CMK (cell line): Measurements from ENCODE around the gene CABLES1.
A peak's percentile ranks its signal among the peaks of the same experiment; 100 is the strongest.

Source experiments
- DNase-seq: peaks from one replicate; pipeline ENCODE4 v3.0.0-alpha.2; 2010; ENCODE audit warnings: low read depth

The CABLES1 gene

GRCh38 chr18:23194155-23194996 is 59.1 kb downstream of the CABLES1 start:
- no peak for DNase-seq

DNA sequence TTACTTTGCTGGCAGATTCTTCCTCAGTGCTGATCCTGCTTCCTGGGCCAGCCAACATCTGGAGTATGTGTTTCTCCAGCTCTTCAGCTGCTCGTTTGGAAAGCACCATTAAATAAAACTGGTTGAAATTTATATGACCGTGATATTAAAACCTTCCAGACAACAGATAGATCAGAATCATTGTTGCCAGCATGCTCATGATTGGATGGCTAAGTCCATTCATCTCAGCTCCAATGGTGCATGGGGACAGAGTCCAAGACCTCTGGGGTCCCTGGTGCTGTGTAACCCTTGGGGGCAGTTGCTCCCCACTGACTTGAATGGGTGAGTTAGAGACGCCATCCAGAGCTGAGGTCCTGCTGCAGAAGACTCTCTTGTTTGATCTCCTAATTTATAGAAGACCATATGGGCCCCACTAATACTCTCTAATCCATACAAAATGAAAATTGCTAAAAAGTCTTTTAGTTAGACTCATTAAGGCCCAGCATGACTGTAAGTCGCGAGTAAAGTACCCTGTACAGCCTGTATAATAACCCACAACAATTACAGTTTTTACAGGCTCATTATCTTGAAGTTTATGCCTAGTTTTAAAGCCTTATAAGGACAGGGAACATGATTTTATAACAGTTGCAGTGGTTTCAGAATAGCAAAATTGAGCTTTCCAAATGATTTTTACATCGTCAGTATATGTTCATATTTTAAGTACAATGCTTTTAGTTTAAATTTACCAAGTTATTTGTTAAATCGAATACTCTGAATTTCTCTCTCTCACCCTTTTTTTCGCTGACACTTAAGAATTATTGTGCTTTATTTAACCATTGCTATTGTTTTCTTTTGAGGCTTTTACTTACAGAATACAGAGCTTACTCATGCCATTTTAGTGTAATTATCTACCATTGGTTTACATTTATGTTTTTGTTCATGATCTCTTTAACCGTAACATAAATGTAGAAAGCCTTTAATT is 60.0 kb downstream of the CABLES1 start:
- DNase-seq, result no peak

- DNase-seq, result no peak
Observed at GRCh38 chr18:23196119-23197007, 61.1 kb downstream of the CABLES1 start.

DNA sequence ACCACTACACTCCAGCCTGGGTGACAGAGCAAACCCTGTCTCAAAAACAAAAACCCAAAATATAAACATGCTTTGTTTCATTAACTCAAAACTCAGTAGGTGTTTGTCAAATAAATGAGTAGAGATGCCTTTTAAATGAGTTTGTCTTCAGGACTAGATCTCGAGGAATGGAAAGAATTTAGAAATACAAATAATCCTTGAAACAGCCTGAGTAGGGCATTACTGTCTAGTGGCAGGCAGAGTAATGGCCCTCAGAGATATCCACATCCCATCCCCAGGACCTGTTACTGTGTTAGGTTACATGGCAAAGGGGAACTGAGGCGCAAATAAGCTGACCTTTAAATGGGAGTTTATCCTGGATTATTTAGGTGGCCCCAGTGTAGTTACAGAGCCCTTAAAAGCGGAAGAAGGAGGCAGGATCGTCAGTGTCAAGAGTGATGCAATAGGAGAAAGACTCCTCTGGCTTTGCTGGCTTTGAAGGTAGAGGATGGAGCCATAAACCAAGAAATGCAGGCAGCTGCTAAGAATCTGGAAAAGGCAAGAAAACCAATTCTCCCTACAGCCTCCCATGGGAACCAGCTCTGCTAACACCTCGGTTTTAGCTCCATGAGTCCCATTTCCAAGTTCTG is 63.0 kb downstream of the CABLES1 start:
- no peak for DNase-seq

- DNase-seq, result peak; percentile 38
Observed at GRCh38 chr18:23200756-23201155, 65.5 kb downstream of the CABLES1 start.

DNA sequence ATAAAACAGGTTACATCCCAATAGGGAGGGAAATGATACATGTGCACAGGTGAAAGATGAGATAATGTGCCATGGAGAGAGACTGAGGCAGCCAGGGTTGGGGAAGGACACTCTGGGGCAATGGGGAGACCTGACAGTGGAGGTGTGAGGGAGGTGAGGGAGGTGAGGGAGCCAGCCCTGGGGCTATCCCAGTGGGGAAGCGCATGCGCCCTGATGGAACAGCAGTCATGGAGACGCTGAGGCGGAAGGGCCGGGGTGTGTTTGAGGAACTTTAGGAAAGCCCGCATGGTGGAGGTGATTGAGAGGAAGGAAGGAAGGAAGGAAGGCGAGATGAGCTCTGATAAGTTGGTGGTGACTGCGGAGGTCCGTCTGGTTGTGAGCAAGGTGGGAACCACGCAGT is 66.5 kb downstream of the CABLES1 start:
- DNase-seq, result no peak

DNA sequence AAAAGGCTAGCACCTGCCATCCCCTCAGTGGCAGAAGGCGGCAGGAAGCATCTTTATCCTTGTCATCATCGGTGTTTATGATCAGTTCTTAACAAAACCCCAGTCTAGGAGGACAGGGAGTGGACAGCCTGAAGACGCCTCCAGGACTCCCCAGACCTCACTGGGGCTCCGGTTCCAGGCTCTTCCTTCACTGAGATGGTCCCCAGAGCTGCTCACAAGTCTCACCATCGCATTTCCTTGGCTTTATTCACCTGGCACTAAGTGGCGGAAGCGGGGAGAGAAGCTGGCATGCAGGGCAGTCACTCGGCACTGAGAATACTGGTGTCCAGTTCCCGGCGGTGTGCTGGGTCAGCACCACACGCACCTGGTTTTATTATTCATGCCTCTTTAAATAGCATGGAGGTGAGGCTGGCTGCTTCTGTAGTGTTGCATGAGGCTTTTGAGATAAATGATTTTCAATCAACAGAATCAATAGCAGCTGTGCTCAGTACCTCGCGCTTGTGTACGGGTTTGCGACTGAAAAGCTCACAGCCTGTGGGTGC is 68.7 kb downstream of the CABLES1 start:
- no peak for DNase-seq

DNA sequence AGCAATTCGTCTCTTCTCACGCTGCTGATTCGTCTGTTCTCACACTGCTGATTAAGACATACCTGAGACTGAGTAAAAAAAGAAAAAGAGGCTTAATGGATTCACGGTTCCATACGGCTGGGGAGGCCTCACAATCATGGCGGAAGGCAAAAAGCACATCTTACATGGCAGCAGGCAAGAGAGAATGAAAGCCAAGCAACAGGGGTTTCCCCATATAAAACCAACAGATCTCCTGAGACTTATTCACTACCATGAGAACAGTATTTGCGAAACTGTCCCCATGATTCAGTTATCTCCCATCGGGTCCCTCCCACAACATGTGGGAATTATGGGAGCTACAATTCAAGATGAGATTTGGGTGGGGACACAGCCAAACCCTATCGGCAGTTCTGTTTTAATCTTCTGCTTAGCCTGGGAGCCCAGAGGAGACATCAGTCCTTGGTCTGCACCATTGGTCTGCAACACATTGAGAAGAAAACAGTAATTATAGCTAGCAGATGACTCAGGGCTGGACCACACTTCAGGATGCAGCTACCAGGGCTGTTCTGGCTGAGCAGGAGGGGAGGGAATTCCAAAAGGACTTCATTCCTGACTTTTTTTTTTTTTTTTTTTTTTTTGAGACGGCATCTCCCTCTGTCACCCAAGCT is 69.4 kb downstream of the CABLES1 start:
- no peak for DNase-seq

DNA sequence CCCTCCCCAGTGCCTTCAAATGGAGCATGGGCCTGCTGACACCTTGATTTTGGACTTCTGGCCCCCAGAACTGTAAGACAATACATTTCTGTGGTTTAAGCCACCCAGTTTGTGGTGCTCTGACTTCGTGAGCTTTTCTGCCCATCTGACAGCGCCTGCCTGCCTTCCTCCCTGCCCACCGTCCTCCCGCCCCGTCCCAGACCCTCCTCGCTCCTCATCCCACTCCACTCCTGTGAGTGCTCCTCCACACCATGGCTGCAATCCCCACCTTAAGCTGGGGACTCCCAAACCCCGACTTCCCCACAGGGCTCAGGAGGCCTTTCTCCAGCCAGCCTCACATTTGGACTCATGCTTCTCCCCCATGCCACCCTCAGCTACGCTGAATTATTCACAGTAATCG is 70.7 kb downstream of the CABLES1 start:
- no peak for DNase-seq

DNA sequence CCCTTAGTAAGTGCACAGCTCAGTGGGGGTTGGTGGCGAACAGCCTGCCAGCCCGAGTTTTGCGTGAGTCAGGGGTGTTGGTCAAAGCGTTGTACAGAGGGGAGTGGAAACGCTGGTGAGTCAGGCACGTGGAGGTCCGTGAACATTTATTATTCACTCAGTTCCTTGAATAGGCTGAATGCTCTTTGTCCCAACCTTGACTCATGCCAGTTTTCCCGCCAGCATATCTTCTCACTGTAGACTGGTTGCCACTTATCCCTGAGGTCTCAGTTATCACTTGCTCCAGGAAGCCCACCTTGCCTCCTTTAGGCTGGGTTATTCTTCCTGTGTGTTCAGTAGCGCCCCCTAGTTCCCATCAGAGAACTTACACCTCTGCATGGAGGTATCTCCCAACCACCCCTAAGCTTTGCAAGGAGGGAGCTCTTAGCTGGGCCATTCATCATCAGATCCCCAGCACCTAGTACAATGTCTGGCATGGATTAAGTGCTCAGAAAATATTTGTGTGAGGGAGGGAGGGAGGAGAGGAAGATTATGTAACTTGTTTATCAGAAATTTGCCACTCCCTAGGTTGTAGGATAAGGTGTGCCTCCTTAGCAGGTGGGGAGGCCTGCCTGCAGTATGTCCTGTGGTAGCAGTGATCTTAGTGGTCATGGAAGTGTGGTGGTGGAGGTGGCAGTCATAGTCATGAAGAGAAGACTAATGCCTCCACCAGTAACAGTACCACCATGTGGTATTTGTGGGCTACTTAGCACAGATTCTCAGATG is 72.1 kb downstream of the CABLES1 start:
- no peak for DNase-seq

DNA sequence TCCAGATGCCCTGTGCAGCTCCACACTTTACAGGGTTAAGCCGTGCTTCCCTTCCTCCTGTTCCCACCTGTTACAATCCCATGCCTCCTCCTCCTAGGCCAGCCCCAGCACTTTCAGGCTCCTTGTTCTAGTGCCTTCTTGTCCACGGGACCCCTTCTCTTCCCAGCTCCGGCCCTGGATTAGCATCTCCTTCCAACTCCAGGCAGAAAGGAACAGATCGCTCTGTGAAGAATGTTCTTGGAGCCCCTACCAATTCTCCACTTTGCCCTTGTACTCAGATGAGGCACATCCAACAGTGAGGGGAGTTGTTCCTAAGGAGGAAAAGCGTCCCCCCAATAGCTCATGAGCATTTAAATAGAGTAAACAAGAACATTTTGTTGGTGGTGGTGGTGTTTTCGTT is 72.7 kb downstream of the CABLES1 start:
- DNase-seq, result no peak

- DNase-seq, result no peak
Observed at GRCh38 chr18:23208600-23208999, 73.3 kb downstream of the CABLES1 start.

DNA sequence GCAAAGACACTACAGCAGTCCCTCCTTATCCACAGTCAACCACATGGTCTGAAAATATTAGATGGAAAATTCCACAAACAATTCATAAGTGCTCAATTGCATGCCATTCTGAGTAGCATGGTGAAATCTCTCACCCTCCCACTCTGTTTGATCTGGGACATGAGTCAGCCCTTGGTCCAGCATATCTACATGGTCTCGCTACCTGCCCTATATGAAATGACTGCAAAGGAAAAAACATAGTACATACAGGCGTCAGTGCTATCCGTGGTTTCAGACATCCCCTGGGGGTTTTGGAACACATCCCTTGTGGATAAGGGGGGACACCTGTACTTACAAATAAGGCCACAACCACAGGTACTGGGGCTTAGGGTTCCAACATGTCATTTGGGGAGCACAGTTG is 73.7 kb downstream of the CABLES1 start:
- no peak for DNase-seq

DNA sequence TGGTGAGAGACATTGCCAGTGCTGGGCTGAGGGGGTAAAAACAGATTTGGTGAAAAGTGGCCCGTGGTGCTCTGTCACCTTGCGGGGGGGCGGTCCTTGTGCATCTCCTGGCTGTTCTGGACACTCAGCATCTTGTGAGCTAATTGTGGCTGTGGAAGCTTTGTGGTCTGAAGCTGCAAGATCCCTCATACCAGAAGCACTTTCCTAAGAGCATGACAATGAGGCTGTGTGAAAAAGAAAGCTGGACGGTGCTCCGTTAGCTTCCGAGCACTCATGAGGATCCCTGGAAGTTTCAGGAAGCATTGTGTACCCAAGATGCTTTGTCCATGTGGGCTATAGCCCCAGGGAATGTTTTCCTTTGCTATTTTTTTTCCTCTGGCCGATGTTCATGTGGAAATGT is 74.5 kb downstream of the CABLES1 start:
- no peak for DNase-seq

- no peak for DNase-seq
Observed at GRCh38 chr18:23210526-23210925, 75.2 kb downstream of the CABLES1 start.

- DNase-seq, result no peak
Observed at GRCh38 chr18:23211146-23211545, 75.9 kb downstream of the CABLES1 start.

- DNase-seq, result no peak
Observed at GRCh38 chr18:23212161-23212560, 76.9 kb downstream of the CABLES1 start.

DNA sequence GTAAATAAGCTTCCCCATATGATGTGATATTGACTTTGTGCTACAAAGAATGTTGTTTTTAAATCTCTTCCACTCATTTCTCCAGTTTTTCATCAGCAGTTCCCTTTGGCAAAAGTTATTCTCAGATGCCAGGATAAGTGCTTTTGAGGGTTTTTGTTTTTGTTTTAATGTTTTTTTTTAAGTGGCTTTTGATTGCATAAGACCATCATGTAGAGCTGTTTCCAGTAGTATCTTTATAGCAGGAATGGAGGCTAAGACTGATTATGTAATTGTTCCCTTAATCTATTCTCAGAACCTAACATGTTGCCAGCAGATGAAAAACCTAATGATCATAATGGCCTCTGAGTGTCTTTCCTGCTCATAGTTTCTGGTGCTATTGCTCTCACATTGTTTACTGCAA is 77.9 kb downstream of the CABLES1 start:
- no peak for DNase-seq

DNA sequence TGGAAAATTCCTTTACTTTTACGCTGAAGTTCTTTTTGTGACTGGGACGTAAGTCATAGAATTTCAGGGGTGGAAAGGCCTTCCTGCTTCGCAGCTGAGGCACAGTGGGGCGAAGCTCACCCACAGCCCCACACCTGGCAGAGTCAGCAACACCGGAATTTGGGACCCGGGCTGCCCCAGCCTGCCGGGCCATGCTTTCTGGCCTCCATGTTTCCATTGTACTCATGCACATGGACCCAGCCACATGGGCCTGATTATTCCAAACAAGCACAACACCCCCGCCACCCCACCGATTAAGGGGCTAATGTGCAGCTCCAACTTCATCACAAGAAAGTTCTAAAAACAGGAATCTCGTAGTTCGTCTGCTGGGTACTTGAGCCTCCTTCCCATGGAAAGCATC is 82.5 kb downstream of the CABLES1 start:
- no peak for DNase-seq

DNA sequence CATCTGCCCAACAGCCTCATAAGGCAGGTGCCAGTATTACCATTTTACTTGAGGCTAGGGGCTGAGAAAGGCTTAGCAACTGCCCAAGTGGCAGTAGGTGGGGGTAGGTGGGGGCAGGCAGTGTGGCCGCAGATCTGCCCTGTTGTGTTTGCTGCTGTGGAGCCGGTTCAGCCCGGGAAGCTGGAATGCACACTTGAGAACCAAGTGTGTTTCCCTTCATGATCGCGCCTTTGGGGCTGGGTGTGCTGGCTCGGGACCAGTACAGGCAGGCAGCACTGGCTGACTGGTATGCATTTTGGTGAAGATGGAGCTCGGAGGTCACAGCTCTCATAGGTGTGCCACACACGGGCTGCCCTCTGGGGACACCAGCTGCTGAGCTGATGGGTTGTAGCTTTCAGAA is 85.1 kb downstream of the CABLES1 start:
- DNase-seq, result no peak
